Stimulated activated CD4-positive, alpha-beta T cell treated with anti-CD3 and anti-CD28 coated beads, Interleukin-4, amount 100 ng/mL, for 24 hours (primary cell): Measurements from ENCODE around the gene SCIN.
"Not testable (repeated sequence)": the region's sequence is repeated elsewhere in the genome, so short reads cannot be mapped to it uniquely, and the experiment has no call there.

Source experiments
- DNase-seq: peaks from one replicate; pipeline ENCODE4 v3.0.0-alpha.2; 2020

SCIN gene

DNA sequence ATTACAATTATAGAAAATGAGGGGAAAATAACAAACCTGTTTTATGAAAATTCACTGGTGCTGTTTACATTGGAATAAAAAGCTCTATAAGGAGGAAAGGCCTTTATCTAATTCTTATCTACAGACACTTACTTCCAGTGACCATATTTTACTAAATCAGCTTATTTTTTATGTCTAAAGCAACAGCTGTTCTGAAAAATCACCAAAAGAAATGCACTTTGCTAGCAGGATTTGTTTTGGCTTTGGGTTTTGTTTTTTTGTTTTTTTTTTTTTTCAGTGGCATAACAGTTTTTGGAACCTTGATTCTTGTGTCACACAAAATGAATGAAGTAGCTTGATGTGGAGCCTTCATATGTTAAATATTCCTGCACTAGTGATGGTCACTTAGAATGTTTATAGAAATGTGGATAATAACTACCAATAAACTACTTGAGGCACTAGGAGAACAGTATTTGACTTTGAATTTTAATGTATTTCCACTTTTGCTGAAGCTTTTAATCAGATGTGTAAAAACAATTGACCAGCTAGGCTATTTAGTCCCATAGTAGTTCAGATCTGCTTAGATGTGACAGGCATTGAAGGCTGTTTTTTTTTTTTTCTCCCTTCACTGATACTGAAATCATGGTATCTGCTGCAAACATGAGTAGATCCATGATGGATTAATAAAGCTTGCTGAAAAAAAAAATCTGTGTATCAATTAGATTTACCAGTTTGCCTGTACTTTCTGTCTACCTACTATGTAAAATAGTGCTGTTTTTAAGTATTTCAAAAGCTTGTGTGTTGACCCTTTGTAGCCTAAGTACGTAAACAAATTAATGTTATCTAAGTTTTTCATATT lies 119.7 kb downstream of the SCIN start:
- DNase-seq, result no peak

DNA sequence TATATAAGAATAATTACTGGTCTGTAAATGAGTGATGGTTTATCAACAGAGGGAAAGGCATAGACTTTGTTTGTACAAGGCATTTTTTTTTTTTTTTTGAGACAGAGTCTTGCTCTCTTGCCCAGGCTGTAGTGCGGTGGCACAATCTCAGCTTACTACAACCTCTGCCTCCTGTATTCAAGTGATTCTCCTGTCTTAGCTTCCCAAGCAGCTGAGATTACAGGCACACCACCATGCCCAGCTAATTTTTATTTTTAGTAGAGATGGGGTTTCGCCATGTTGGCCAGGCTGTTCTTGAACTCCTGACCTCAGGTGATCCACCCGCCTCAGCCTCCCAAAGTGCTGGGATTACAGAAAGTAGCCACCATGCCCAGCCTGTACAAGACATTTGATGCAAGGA lies 120.9 kb downstream of the SCIN start:
- DNase-seq, result not testable (repeated sequence)

DNA sequence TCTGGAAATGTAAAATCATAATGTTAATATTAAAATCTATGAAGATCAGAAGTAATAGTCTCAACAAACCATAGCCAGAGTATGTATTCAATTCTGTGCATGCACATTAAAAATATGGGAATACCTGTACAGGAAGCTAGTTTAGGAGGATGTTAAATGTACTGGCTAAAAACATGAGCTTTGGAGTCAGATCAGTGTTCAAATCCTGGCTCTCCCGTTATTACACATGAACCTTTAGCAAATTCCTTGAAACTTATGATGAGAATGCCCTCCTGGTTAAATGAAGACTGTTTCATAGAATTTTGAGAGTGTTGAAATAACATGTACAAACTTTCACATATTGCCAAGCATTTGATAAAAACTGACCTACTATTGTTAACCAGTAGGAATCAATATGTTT lies 121.5 kb downstream of the SCIN start:
- no peak for DNase-seq

DNA sequence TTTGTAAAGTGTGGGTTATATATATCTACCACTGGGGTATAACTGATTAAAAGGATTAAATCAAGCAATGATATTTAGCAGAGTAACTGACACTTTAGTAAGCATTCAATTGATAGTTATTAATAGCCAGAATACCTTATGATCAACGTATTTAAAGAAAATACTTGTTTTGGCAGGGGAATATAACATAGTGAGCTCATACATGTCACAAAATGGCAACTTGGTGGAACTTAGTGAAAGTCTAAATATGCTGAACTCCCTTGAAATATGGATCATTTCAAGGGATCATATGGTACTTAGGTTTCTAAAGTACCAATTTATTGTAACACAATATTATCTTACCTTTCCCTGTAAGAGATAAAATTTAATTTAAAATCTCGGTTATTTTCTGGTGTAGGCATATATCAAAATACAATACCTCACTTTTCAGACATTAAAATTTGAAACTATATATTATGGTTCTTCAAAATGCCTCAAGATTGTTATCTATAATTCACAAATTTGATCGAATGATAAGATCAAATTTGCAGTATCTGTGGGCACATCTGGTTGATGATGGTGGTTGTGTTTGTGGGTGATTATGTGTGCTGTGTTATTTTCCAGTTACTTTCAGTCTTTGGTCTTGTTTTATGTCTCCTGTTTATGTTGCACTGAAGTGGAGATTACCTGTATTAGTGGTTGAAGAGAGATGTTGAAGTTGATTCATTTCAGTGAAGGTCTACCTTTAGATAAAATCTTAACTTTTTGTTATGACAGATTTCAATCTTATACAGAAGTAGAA lies 122.1 kb downstream of the SCIN start:
- no peak for DNase-seq

- no peak for DNase-seq
These were observed 124.3 kb downstream of the SCIN start for GRCh38 chr7:12694817-12695216.

DNA sequence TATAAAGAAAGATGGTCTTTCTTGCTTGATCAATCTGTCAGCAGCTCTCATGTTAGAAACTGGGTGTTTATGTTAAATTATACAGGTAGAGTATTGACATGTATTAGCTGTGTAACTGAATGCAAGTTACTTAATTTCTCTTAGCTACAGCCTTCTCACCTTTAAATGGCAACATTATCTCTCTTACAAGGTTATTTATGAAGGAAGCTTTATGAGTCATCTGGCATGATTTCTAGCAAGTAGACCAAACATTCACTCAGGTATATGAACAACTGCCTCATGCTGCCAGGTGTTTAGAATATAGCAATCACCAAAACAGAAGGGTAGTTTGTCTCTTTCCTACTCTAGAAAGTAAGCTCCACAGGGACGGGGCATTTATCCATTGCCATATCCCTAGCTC lies 125.4 kb downstream of the SCIN start:
- no peak for DNase-seq

DNA sequence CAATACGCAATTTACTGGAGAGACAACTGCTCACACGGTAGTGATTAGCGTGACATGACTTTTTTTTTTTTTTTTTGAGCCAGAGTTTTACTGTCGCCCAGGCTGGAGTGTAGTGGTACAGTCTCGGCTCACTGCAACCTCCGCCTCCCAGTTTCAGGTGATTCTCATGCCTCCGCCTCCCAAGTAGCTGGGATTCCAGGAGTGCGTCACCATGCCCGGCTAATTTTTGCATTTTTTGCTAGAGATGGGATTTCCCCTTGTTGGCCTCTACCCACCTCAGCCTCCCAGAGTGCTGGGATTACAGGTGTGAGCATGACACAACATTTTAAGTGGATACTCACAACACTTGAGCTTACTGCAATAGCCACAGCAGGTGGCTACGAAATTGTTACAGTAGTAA lies 128.8 kb downstream of the SCIN start:
- no peak for DNase-seq

GRCh38 chr7:12701433-12701832 lies 130.9 kb downstream of the SCIN start:
- DNase-seq, result no peak

DNA sequence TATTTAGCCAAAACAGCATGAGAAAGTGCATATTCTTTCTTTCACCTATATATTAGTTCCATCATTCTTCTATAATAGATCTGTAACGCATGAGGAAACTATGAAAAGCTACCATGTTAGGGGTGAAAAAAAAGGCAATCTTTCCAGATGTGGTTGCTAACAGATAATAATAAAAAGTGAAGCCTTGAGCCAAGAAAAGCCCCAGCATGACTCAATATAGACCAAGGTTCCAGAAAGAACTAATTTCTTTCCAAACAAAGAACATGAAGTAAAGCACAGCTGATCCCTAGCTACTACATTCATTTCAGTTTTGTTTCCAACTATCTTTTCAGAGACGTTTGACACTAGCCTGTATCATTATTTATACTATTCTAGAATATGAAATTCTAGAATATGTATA lies 133.4 kb downstream of the SCIN start:
- DNase-seq, result no peak

GRCh38 chr7:12705878-12706277 lies 135.4 kb downstream of the SCIN start:
- no peak for DNase-seq

- DNase-seq, result no peak
These were observed 136.5 kb downstream of the SCIN start for GRCh38 chr7:12706900-12707536.

DNA sequence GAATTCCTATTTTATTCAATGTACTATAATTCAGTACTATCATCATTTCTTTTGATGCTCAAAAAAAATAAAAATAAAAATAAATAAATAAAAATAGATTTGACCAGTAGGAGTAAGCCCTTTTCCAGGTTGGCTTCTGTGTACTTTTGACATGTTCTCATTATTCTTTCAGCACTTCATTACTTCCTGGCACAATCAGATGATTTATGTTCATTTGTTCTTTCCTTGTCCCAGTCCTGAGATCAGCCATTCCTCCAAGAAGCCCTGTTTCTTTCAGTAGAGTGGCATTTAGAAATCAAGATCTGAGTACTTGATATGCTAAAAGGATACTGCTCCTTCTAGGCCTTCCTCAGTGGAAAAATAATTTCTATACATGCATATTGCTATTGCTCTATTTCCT lies 137.8 kb downstream of the SCIN start:
- DNase-seq, result no peak
